ENCODE data around the gene GABRR1.

Gene GABRR1

GRCh38 chr6:89214197-89214596 is 3.0 kb downstream of the GABRR1 start:
- DNase-seq: no peak

- DNase-seq: no peak
These were observed 4.7 kb downstream of the GABRR1 start for GRCh38 chr6:89212472-89212871.

DNA sequence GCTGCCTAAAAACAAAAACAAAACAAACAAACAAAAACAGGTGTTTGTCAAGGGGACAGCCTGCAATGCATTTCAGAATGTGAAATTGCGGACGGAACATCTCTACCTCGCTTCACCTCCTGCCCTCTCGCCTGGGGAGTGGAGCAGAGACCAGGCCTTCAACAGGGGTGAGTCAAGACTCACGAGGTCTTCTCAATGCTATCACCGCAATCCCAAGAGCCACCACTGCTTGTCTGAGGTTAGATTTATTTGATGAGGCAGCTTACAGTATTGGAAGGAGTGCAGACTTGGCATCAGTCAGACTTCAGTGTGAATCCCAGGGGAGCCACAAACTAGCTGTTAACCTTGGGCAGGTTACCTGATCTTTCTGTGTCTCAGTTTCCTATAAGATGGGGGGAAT is 7.7 kb downstream of the GABRR1 start:
- DNase-seq: no peak

- DNase-seq: peak in 1 of 2 experiments; percentile 66
These were observed 8.6 kb downstream of the GABRR1 start for GRCh38 chr6:89208551-89208950.

DNA sequence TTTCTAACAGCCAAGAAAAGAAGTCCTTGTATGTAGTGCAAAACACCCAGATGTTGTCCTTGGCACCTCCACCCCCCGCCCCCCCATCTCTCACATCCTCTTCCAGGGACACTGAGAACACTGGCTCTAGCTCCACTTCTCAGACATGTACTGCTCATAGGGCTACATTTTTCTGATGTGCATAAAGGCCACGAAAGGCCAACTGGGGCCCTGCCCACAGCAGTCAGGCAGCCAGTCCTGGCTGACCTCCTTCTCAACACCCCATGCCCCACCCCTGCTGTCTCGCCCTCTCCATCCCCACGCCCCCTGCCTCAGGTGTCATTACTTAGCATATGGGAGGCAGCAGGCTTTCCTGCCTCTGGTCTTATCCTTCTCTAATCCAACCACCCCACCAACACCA is 11.3 kb downstream of the GABRR1 start:
- no peak for DNase-seq

DNA sequence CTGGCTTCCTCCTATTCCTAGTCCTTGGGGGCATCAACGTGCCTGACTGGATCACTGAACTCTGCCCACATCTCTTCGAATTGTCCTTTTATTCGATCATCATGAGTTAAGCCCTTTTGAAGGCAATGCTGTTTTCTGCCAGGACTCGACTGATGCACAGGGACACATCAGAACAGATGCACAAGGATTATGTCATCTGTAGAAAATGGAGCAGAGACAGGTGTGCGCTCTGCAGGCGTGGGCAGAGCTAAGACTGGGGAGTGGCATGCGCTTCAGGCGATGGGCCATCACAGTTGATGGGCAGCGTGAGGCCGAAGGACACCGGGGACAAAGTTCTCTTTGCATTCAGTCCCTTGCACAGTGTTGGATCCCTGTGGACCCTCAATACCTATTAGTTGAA is 13.1 kb downstream of the GABRR1 start:
- no peak for DNase-seq

DNA sequence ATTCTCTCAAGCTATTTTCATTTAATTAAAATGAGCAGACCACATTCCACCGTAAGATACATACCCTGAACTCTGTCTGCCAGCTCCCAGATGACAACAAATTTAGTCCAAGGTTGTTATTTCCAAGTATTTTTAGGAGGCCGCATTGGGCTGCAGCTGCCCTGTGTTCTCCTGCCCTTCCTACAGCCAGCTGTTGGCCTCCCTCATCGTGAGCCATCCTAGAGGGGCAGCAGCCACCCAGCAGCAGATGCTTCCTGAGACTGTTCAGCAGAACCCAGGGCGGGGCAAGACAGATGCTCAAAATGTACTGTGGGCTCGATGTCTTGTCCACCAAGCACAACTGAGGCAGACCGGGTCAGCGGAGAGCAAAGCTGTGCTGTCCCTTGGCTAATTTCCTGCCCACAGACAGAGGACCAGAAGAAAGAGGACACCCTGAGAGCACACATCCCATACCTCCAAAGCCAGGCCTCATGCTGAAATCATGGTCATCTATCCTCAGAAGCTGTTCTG is 16.4 kb downstream of the GABRR1 start:
- DNase-seq: no peak

DNA sequence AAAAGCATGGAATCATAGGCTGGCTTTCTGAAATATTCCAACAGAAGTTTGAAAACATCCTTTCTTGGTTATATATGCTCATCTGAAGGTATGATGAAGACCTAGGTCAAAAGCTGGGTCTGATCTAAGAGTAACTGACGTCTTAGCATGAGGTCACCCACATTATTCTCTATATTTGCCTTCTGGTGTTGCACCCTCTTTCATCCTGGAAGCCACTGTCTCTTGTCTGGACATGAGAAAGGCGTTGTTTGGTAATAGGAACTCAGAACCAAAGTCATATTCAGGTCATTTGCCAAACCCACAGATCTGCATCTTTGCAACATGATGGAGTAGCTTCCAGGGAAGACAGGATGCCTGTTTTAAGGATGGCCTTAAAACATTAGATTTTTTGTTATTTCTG is 17.6 kb downstream of the GABRR1 start:
- no peak for DNase-seq

GRCh38 chr6:89198235-89198634 is 18.9 kb downstream of the GABRR1 start:
- DNase-seq: no peak

GRCh38 chr6:89197141-89197540 is 20.0 kb downstream of the GABRR1 start:
- no peak for DNase-seq

DNA sequence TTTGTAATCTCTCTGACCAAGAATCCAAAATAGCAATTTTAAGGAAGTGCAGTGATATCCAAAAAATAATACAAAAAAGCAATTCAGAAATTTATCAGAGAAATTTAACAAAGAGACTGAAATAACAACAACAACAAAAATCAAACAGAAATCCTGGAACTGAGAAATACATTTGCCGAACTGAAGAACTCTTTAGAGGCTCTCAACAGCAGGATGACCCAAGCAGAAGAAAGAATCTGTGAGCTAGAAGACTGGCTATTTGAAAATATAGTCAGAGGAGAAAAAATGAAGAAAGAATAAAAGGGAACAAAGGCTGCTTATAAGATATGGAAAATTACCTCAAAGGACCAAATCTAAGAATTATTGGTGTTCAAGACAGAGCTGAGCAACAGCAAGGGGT is 22.6 kb downstream of the GABRR1 start:
- DNase-seq: no peak

DNA sequence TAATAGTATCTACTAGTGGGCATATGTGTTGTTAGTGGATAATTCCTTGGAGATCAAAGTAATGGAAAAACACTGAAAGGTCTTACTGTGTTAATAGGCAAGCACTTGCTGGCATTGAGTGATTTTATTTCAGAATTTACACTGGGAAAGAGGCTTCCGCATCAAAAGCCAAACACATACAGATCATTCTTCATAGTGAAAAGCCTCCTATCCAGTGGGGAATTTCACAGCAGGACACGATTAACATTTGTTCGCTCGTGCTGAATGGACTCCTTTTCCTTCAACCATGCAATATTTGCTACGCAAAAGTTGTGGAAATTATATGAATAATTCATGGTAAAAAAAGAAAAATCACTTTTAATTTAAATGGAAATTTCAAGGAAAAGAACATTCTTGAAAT is 26.4 kb downstream of the GABRR1 start:
- DNase-seq: no peak

GRCh38 chr6:89187504-89187903 is 29.7 kb downstream of the GABRR1 start:
- DNase-seq: no peak

DNA sequence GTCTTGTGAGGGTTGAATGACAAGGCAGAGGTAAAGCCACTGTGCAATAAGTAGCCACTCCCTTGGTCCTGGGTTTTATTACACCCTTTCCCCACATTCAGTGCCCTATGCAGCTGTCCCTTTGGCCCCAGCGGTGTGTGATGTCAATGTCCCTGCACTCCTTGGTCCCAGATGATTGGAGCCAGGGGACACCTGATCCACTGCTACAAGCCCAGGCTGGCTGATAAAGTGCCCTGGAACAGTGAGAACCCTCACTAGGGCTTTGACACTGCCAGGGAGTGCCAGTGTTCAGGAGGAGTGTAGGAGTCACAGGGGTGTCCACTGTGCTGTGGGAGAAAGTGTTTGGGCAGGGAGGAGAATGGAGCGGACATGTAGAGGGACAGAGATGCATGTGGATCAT is 30.4 kb downstream of the GABRR1 start:
- DNase-seq: no peak

DNA sequence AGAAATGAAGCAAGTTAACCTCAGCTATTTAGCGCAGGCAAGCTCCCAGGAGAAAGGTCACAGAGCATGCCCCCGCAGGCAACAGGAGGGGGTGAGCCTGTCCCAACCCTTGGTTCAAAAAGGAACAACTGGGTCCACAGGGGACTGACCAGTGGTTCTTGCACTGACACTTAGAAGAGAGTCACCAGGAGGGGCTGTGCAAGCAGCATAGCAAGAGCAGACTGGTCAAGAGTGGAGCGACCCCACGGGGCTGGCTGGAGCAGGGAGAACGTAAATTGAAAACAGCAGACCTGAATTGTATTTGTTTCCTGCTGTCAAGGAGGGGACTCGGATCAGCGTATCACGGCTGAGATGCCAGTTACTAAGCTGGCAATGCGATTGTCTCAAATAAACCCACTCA is 32.8 kb downstream of the GABRR1 start:
- DNase-seq: no peak

DNA sequence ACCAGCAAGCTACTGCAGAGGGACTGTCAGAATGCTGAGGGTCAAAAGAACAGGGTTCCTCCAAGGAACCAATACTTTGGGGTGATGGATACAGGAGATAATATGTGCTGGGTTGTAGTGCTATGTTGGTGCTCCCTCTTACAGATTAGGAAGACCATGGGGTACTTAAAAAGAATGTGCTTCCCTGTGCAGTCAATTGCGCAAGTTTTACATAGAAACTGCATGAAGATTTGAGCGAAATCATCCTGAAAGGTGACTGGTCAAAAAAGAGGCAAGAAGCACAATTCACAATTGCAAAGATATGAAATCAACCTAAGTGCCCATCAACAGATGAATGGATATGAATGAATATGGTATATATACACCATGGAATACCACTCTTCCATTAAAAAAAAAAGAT is 33.9 kb downstream of the GABRR1 start:
- no peak for DNase-seq

- DNase-seq: peak in 1 of 2 experiments; percentile 39
These were observed 36.2 kb downstream of the GABRR1 start for GRCh38 chr6:89180971-89181370.

GRCh38 chr6:89180112-89180511 is 37.0 kb downstream of the GABRR1 start:
- no peak for DNase-seq

DNA sequence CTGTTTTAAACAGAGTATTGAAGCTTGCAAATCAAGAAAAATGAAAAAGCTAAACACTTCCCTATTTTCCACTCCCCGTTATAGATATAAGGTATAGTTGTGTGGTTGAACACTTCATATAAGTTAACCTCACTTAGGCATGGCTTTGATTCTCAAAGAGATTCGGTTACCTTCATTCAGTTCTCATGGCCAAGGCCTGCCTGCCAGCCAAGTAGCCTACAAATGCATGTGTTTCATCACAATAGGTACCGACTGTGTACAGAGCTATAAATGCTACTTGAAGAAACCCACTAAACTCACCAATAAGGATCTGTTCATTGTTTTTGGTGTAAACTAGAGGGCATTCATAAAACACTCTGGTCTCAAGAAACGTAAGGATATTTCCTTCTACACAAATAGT is 43.5 kb downstream of the GABRR1 start:
- no peak for DNase-seq

- DNase-seq: peak in 1 of 2 experiments; percentile 11
These were observed 45.0 kb downstream of the GABRR1 start for GRCh38 chr6:89172131-89172530.

DNA sequence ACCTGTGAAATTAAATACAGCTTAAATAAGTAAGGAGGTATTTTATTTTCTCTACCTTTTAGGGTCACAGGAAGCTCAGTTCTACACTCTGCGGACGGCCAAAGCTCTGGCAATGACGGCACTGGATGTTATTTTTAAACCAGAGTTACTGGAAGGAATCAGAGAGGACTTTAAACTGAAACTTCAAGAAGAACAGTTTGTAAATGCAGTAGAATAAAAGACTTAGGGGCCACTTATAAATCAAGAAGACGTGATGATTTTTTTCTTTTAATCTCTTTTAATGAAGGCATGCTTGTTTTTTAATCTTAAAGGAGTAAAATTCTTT is 55.1 kb downstream of the GABRR1 start:
- no peak for DNase-seq

DNA sequence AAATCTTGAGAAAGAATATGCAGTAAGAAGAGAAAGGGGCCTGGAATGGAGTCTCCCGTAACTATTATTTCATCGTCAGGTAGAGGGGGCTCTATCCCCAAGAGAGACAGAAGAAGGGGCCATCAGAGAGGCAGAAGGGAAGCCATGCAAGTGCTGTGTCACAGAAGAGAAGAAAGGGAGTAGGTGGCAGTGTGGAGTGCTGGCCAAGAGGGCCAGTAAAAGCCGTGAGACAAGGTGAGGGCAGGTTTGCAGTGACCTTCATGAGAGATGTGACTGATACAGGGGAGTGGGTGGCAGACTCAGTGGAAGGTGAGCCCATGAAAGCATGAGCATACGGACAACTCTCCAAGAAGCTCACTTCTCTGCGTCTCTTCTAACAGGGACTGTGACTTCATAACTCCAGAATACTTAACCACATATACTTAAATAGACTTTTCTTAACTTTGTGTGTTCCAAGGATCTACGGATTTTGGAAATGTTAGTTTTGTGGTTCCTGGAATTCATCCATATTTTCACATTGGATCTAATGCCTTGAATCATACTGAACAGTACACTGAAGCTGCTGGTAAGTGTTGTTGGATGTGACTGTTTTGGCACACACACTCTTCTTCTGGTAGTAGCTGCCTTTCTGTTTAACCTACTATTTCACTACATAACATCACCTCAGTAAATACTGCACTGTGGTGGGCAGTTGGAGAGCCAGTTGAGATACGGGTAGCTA is 55.7 kb downstream of the GABRR1 start:
- DNase-seq: no peak

GRCh38 chr6:89160331-89161092 is 56.6 kb downstream of the GABRR1 start:
- DNase-seq: no peak

- DNase-seq: no peak
These were observed 63.0 kb downstream of the GABRR1 start for GRCh38 chr6:89154131-89154530.
